22Rv1 (cell line): Measurements from ENCODE around the gene ACTMAP.
"Not testable (repeated sequence)": the region's sequence is repeated elsewhere in the genome, so short reads cannot be mapped to it uniquely, and the experiment has no call there.

Experiments used
- H3K27ac ChIP-seq: fragments of 450-650 bp; 2 replicates; pipeline ENCODE4 v1.5.1; 2017
- CTCF ChIP-seq: fragments of 450-650 bp; IDR thresholded peaks from 2 replicates; pipeline ENCODE4 v1.5.1; 2017; ENCODE audit warnings: mild to moderate bottlenecking
- ZFX ChIP-seq: fragments of 450-650 bp; IDR thresholded peaks from 2 replicates; pipeline ENCODE4 v1.6.1; 2017; ENCODE audit warnings: antibody characterized with exemption, borderline replicate concordance

ACTMAP gene

GRCh38 chr19:40733149-40733548 lies 17.1 kb downstream of the ACTMAP start:
- H3K27ac ChIP-seq = no peak overlapping the region
- TF ChIP-seq CTCF (no peak), ZFX (no peak)

GRCh38 chr19:40732304-40732703 lies 18.0 kb downstream of the ACTMAP start:
- H3K27ac ChIP-seq = not testable (repeated sequence)

GRCh38 chr19:40730065-40730464 lies 20.2 kb downstream of the ACTMAP start:
- not testable (repeated sequence) for H3K27ac ChIP-seq

- no peak overlapping the region for H3K27ac ChIP-seq
- no peak for TF ChIP-seq ZFX
- no peak for TF ChIP-seq CTCF
Observed at GRCh38 chr19:40726279-40726678, 24.0 kb downstream of the ACTMAP start.

- H3K27ac ChIP-seq = no peak overlapping the region
- TF ChIP-seq CTCF = no peak
- no peak for TF ChIP-seq ZFX
Observed at GRCh38 chr19:40724855-40725254, 25.4 kb downstream of the ACTMAP start.

GRCh38 chr19:40724315-40724714 lies 26.0 kb downstream of the ACTMAP start:
- no peak overlapping the region for H3K27ac ChIP-seq
- TF ChIP-seq ZFX = no peak
- TF ChIP-seq CTCF = no peak

- no peak overlapping the region for H3K27ac ChIP-seq
- no peak for TF ChIP-seq CTCF
- no peak for TF ChIP-seq ZFX
Observed at GRCh38 chr19:40723661-40724254, 26.5 kb downstream of the ACTMAP start.

GRCh38 chr19:40721936-40722661 lies 28.2 kb downstream of the ACTMAP start:
- TF ChIP-seq CTCF = no peak
- no peak for TF ChIP-seq ZFX
- H3K27ac ChIP-seq = no peak overlapping the region
